Kidney capillary endothelial cell (primary cell): Measurements from ENCODE around the gene TPRG1.

Source experiments
- DNase-seq: peaks from one replicate; pipeline ENCODE4 v3.0.0-alpha.2; 2018; ENCODE audit warnings: low spot score

The TPRG1 gene

GRCh38 chr3:189232790-189233189 lies 61.0 kb downstream of the TPRG1 start:
- no peak for DNase-seq

- DNase-seq: peak; percentile 42
These were observed 61.6 kb downstream of the TPRG1 start for GRCh38 chr3:189233225-189233858.

- no peak for DNase-seq
These were observed 63.4 kb downstream of the TPRG1 start for GRCh38 chr3:189235214-189235613.

GRCh38 chr3:189236352-189236751 lies 64.6 kb downstream of the TPRG1 start:
- no peak for DNase-seq

- DNase-seq: no peak
These were observed 65.8 kb downstream of the TPRG1 start for GRCh38 chr3:189237526-189237925.

- DNase-seq: no peak
These were observed 66.3 kb downstream of the TPRG1 start for GRCh38 chr3:189238071-189238470.

GRCh38 chr3:189239616-189240015 lies 67.8 kb downstream of the TPRG1 start:
- no peak for DNase-seq

- no peak for DNase-seq
These were observed 78.2 kb downstream of the TPRG1 start for GRCh38 chr3:189249987-189250386.

- no peak for DNase-seq
These were observed 86.5 kb downstream of the TPRG1 start for GRCh38 chr3:189258261-189258660.

GRCh38 chr3:189260556-189261493 lies 89.1 kb downstream of the TPRG1 start:
- DNase-seq: no peak

GRCh38 chr3:189262746-189263145 lies 91.0 kb downstream of the TPRG1 start:
- DNase-seq: no peak

- DNase-seq: no peak
These were observed 96.3 kb downstream of the TPRG1 start for GRCh38 chr3:189267981-189268613.

- DNase-seq: no peak
These were observed 97.6 kb downstream of the TPRG1 start for GRCh38 chr3:189269365-189269764.

- DNase-seq: peak; percentile 36
These were observed 98.6 kb downstream of the TPRG1 start for GRCh38 chr3:189270248-189270832.

GRCh38 chr3:189272500-189273119 lies 100.8 kb downstream of the TPRG1 start:
- DNase-seq: no peak

- no peak for DNase-seq
These were observed 102.0 kb downstream of the TPRG1 start for GRCh38 chr3:189273736-189274135.

GRCh38 chr3:189275182-189275581 lies 103.4 kb downstream of the TPRG1 start:
- DNase-seq: no peak

GRCh38 chr3:189275852-189276251 lies 104.1 kb downstream of the TPRG1 start:
- no peak for DNase-seq

GRCh38 chr3:189276444-189277219 lies 104.9 kb downstream of the TPRG1 start:
- DNase-seq: peak; percentile 24

- DNase-seq: peak; percentile 25
These were observed 105.9 kb downstream of the TPRG1 start for GRCh38 chr3:189277711-189278110.

GRCh38 chr3:189278221-189278620 lies 106.5 kb downstream of the TPRG1 start:
- no peak for DNase-seq
